ENCODE data around the gene DENND5A.
A peak's percentile ranks its signal among the peaks of the same experiment; 100 is the strongest.

DENND5A gene

GRCh38 chr11:9184516-9184915 is 80.6 kb downstream of the DENND5A start:
- Histone ChIP-seq H3K18ac (ENCODE audit: low read length) (no peak overlapping the region), H2BK15ac (replicated peaks; ENCODE audit: low read depth) (no peak overlapping the region), H3K27ac (ENCODE audit: low read depth, low read length) (no peak overlapping the region), H3K79me1 (ENCODE audit: low read length) (no peaks in the 10 kb centered on the region), H3K4me3 (ENCODE audit: low read length) (no peak overlapping the region), H4K5ac (ENCODE audit: low read length) (no peak overlapping the region), H2AK5ac (ENCODE audit: low read length) (no peak overlapping the region), H3K79me2 (ENCODE audit: control insufficient read depth, insufficient read depth, low read length) (no peaks in the 10 kb centered on the region), H2BK5ac (ENCODE audit: low read length) (no peak overlapping the region), H3K4me2 (ENCODE audit: low read length) (no peak overlapping the region), H3K4ac (ENCODE audit: low read depth, low read length) (no peak overlapping the region), H3K23ac (ENCODE audit: low read length) (no peak overlapping the region), H3K36me3 (ENCODE audit: control insufficient read depth, insufficient read depth, low read length) (no peaks in the 10 kb centered on the region), H3K27me3 (ENCODE audit: insufficient read depth, low read length, poor library complexity) (no peaks in the 10 kb centered on the region), H3K56ac (ENCODE audit: low read length) (no peak overlapping the region), H3K4me1 (ENCODE audit: control insufficient read depth, low read depth, low read length) (no peaks in the 10 kb centered on the region), H3K9ac (ENCODE audit: low read length) (no peak overlapping the region), H2BK120ac (ENCODE audit: low read depth, low read length) (no peak overlapping the region), H4K8ac (ENCODE audit: low read depth, low read length) (no peak overlapping the region)
- no CpG with 5 or more reads among the region's 2 CpGs for WGBS (ENCODE audit: extremely low coverage, insufficient coverage, low lambda C conversion rate)
- DNase-seq, result no peak

DNA sequence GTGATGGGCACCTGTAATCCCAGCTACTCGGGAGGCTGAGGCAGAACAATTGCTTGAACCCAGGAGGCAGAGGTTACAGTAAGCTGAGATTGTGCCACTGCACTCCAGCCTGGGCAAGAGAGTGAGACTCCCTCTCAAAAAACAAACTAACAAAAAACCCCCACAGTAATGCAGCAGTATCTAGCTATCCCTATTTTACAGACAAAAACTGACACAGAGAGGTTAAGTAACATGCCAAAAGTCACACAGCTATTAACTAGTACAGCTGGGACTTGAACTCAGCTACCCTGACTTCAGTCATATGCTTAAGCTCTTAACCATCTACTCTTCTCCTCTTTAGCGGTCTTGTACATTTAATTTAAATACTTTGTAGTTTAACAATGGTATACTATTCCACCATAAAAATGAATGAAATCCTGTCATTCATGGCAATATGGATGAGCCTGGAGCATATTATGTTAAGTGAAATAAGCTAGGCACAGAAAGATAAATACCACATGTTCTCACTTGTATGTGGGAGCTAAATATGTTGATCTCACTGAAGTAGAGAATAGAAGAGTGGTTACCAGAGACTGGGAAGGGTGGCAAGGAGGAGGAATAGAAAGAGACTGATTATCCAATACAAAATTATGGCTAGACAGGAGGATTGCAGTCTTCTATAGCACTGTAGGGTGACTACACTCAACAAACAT is 82.8 kb downstream of the DENND5A start:
- no peaks in the 10 kb centered on the region for H3K27me3 ChIP-seq (ENCODE audit: insufficient read depth, low read length, poor library complexity)
- no peak overlapping the region for H3K4me2 ChIP-seq (ENCODE audit: low read length)
- H3K4me1 ChIP-seq (ENCODE audit: control insufficient read depth, low read depth, low read length), result peaks cover 10% of the 10 kb centered on the region
- DNase-seq, result no peak
- no peaks in the 10 kb centered on the region for H3K79me2 ChIP-seq (ENCODE audit: control insufficient read depth, insufficient read depth, low read length)
- H3K79me1 ChIP-seq (ENCODE audit: low read length), result peaks cover 1% of the 10 kb centered on the region
- no peaks in the 10 kb centered on the region for H3K36me3 ChIP-seq (ENCODE audit: control insufficient read depth, insufficient read depth, low read length)
- no peak overlapping the region for H3K9ac ChIP-seq (ENCODE audit: low read length)
- H3K56ac ChIP-seq (ENCODE audit: low read length), result no peak overlapping the region
- no peak overlapping the region for H4K8ac ChIP-seq (ENCODE audit: low read depth, low read length)
- H3K18ac ChIP-seq (ENCODE audit: low read length), result no peak overlapping the region
- no CpG with 5 or more reads among the region's 2 CpGs for WGBS (ENCODE audit: extremely low coverage, insufficient coverage, low lambda C conversion rate)
- H3K4me3 ChIP-seq (ENCODE audit: low read length), result no peak overlapping the region
- no peak overlapping the region for H2BK15ac ChIP-seq (replicated peaks; ENCODE audit: low read depth)
- no peak overlapping the region for H3K4ac ChIP-seq (ENCODE audit: low read depth, low read length)
- H2BK120ac ChIP-seq (ENCODE audit: low read depth, low read length), result no peak overlapping the region
- no peak overlapping the region for H4K5ac ChIP-seq (ENCODE audit: low read length)
- H2AK5ac ChIP-seq (ENCODE audit: low read length), result no peak overlapping the region
- no peak overlapping the region for H3K27ac ChIP-seq (ENCODE audit: low read depth, low read length)
- no peak overlapping the region for H2BK5ac ChIP-seq (ENCODE audit: low read length)
- no peak overlapping the region for H3K23ac ChIP-seq (ENCODE audit: low read length)

DNA sequence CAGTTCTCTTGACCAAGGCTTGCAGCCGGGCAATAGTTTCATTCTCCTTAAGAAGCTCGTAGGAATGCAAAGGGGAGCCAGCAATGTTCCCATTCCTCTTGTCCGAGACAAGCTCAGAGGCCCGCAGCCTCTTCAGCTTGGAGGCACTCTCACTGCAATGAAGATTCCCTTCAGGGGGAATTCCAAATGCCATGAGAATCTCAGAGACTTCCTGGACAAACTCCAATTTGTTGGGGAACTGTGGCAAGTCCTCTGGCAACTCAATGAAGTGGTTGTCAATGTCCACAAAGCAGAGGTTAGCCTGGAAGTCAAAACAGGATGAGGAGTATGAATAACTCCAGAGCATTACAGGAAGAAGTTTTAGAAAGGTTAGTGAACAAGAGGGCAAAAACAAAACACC is 84.4 kb downstream of the DENND5A start:
- H3K79me2 ChIP-seq (ENCODE audit: control insufficient read depth, insufficient read depth, low read length), result no peaks in the 10 kb centered on the region
- H3K27me3 ChIP-seq (ENCODE audit: insufficient read depth, low read length, poor library complexity), result no peaks in the 10 kb centered on the region
- no peaks in the 10 kb centered on the region for H3K36me3 ChIP-seq (ENCODE audit: control insufficient read depth, insufficient read depth, low read length)
- H3K9ac ChIP-seq (ENCODE audit: low read length), result no peak overlapping the region
- no peak overlapping the region for H2BK5ac ChIP-seq (ENCODE audit: low read length)
- H4K8ac ChIP-seq (ENCODE audit: low read depth, low read length), result no peak overlapping the region
- no peak overlapping the region for H2BK15ac ChIP-seq (replicated peaks; ENCODE audit: low read depth)
- H2BK120ac ChIP-seq (ENCODE audit: low read depth, low read length), result no peak overlapping the region
- H3K79me1 ChIP-seq (ENCODE audit: low read length), result peaks cover 1% of the 10 kb centered on the region
- no peak overlapping the region for H3K4ac ChIP-seq (ENCODE audit: low read depth, low read length)
- no peak overlapping the region for H3K4me2 ChIP-seq (ENCODE audit: low read length)
- H3K27ac ChIP-seq (ENCODE audit: low read depth, low read length), result no peak overlapping the region
- peak; percentile 42 for DNase-seq
- H3K4me1 ChIP-seq (ENCODE audit: control insufficient read depth, low read depth, low read length), result peaks cover 10% of the 10 kb centered on the region
- H2AK5ac ChIP-seq (ENCODE audit: low read length), result no peak overlapping the region
- H4K5ac ChIP-seq (ENCODE audit: low read length), result no peak overlapping the region
- no peak overlapping the region for H3K56ac ChIP-seq (ENCODE audit: low read length)
- no CpG with 5 or more reads among the region's 4 CpGs for WGBS (ENCODE audit: extremely low coverage, insufficient coverage, low lambda C conversion rate)
- no peak overlapping the region for H3K4me3 ChIP-seq (ENCODE audit: low read length)
- no peak overlapping the region for H3K18ac ChIP-seq (ENCODE audit: low read length)
- H3K23ac ChIP-seq (ENCODE audit: low read length), result no peak overlapping the region

- H3K18ac ChIP-seq (ENCODE audit: low read length), result no peak overlapping the region
- no peak overlapping the region for H3K27ac ChIP-seq (ENCODE audit: low read depth, low read length)
- H3K4me1 ChIP-seq (ENCODE audit: control insufficient read depth, low read depth, low read length), result peaks cover 10% of the 10 kb centered on the region
- H3K4me2 ChIP-seq (ENCODE audit: low read length), result no peak overlapping the region
- no peak overlapping the region for H2BK15ac ChIP-seq (replicated peaks; ENCODE audit: low read depth)
- no peak overlapping the region for H2BK5ac ChIP-seq (ENCODE audit: low read length)
- H3K4ac ChIP-seq (ENCODE audit: low read depth, low read length), result no peak overlapping the region
- H3K79me1 ChIP-seq (ENCODE audit: low read length), result peaks cover 1% of the 10 kb centered on the region
- no peak overlapping the region for H3K56ac ChIP-seq (ENCODE audit: low read length)
- no peak overlapping the region for H4K8ac ChIP-seq (ENCODE audit: low read depth, low read length)
- no peaks in the 10 kb centered on the region for H3K27me3 ChIP-seq (ENCODE audit: insufficient read depth, low read length, poor library complexity)
- no peak overlapping the region for H3K9ac ChIP-seq (ENCODE audit: low read length)
- H3K4me3 ChIP-seq (ENCODE audit: low read length), result no peak overlapping the region
- H2AK5ac ChIP-seq (ENCODE audit: low read length), result no peak overlapping the region
- H2BK120ac ChIP-seq (ENCODE audit: low read depth, low read length), result no peak overlapping the region
- no peak overlapping the region for H4K5ac ChIP-seq (ENCODE audit: low read length)
- WGBS (ENCODE audit: extremely low coverage, insufficient coverage, low lambda C conversion rate), result no CpG with 5 or more reads among the region's 1 CpG
- no peak overlapping the region for H3K23ac ChIP-seq (ENCODE audit: low read length)
- DNase-seq, result peak; percentile 85
- no peaks in the 10 kb centered on the region for H3K36me3 ChIP-seq (ENCODE audit: control insufficient read depth, insufficient read depth, low read length)
- no peaks in the 10 kb centered on the region for H3K79me2 ChIP-seq (ENCODE audit: control insufficient read depth, insufficient read depth, low read length)
Measured at GRCh38 chr11:9179141-9179540, 86.0 kb downstream of the DENND5A start.

GRCh38 chr11:9178716-9179115 is 86.4 kb downstream of the DENND5A start:
- Histone ChIP-seq H4K8ac (ENCODE audit: low read depth, low read length) (no peak overlapping the region), H3K79me2 (ENCODE audit: control insufficient read depth, insufficient read depth, low read length) (no peaks in the 10 kb centered on the region), H3K4me2 (ENCODE audit: low read length) (no peak overlapping the region), H3K56ac (ENCODE audit: low read length) (no peak overlapping the region), H2BK15ac (replicated peaks; ENCODE audit: low read depth) (no peak overlapping the region), H3K27me3 (ENCODE audit: insufficient read depth, low read length, poor library complexity) (no peaks in the 10 kb centered on the region), H3K23ac (ENCODE audit: low read length) (no peak overlapping the region), H2BK5ac (ENCODE audit: low read length) (no peak overlapping the region), H3K4ac (ENCODE audit: low read depth, low read length) (no peak overlapping the region), H2AK5ac (ENCODE audit: low read length) (no peak overlapping the region), H3K4me3 (ENCODE audit: low read length) (no peak overlapping the region), H3K18ac (ENCODE audit: low read length) (no peak overlapping the region), H3K4me1 (ENCODE audit: control insufficient read depth, low read depth, low read length) (peaks cover 10% of the 10 kb centered on the region), H3K9ac (ENCODE audit: low read length) (no peak overlapping the region), H3K36me3 (ENCODE audit: control insufficient read depth, insufficient read depth, low read length) (no peaks in the 10 kb centered on the region), H3K27ac (ENCODE audit: low read depth, low read length) (peak overlapping the region; percentile 64), H4K5ac (ENCODE audit: low read length) (no peak overlapping the region), H2BK120ac (ENCODE audit: low read depth, low read length) (no peak overlapping the region), H3K79me1 (ENCODE audit: low read length) (peaks cover 1% of the 10 kb centered on the region)
- DNase-seq, result peak; percentile 85
- no CpG with 5 or more reads among the region's 4 CpGs for WGBS (ENCODE audit: extremely low coverage, insufficient coverage, low lambda C conversion rate)
